Right renal pelvis (tissue), 4 donors: ENCODE measurements around the gene COQ4. TPM values are rescaled to one million over a fixed set of nuclear protein-coding genes. Genes with fewer than 3 reads are reported as not detected.

Source experiments
- DNase-seq, 4 donors: peaks; one replicate each; pipeline ENCODE4 v3.0.0-alpha.2; 2013; ENCODE audit warnings: low read depth in 4 of 4, low spot score in 3 of 4, missing footprints in 1 of 4
- polyA plus RNA-seq, 4 donors: library from polyadenylated mRNA; unstranded; fragments of 120-200 nt; gene quantifications; one replicate each; pipeline ENCODE4 v1.2.1, GENCODE V29; 2013; ENCODE audit not compliant: insufficient read length in 4 of 4

COQ4 gene
- polyA plus RNA-seq, 4 donors: 54.8 to 70.1 (median 61.4) TPM

DNA sequence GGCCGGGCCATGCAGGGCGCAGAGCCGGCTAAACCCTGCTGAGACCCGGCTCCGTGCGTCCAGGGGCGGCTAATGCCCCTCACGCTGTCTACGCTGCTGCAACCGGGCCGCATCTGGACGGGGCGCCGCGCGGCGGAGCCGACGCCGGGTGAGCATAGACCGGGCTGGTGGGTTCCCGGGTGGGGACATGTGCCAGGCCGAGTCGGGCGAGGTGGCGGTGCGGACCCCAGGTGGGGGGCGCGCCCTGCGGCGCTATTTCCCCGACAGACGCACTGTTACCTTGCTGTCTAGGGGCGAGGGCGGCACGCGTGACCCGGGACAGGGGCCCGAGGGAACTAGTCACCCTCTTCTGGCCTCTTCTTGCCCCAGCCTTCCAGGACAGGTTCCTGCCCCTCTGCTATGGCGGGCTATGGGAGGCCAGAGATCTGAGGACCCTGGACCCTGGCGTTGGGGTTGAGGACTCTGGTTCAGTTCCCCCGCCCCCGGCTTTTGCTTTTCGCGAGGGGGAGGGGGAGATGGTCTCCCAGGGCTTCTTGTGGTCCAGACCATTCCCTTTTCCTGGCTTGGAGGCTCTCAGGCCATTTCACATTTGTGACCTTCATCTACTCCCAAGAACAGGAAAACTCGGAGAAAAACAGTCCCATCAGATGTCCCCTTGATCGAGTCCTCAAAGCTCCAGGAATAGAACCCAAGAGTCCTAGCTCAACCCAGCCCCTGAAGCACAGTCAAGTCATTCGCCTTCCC is 18.2 kb downstream of the COQ4 start:
- DNase-seq: no peak

DNA sequence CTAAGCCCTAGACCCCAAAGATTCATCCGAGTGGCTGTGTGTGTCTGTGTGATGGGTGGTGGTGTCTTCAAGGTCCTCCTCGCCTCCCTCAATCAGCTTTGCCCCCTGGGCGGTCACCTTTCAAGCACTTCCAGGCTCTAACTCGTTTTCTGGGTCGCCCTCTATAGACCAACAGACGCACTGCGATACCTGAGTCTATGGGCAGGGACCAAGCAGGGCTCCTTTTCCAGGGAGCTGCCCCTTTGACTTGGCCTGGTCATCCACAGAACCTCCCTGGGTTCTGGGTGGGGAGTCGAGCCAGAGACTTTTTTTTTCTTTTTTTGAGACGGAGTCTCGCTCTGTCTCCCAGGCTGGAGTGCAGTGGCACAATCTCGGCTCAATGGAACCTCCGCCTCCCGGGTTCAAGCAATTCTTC is 18.8 kb downstream of the COQ4 start:
- DNase-seq: peak in 1 of 4 donors; percentile 29

DNA sequence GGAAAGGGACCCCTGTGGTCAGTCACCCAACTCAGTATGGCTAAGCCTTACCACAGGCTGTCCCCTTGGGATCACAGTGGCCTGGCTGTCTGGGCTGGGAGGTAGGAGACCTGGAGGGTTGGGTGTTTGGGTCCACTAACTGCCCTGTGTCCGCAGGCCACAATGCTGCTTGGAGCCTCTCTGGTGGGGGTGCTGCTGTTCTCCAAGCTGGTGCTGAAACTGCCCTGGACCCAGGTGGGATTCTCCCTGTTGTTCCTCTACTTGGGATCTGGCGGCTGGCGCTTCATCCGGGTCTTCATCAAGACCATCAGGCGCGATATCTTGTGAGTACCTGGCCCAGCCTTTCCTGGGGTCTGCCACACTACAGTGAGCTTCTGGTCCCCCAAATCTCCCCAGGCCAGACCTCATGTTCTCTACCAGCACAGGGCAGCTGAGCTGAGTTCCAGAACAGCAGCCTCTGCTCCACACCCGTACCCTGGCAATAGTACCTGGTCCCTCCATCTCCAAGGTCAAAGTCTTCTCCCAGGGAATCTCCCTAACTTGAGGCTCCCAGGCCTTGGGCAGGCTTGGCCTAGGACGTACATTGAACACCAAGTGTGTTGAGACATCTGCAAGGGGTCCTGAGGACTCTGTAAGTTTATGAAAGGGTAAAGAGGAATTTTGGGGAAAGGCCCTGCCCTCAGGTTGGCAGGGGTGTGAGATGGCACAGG is 20.5 kb downstream of the COQ4 start:
- no peak for DNase-seq

DNA sequence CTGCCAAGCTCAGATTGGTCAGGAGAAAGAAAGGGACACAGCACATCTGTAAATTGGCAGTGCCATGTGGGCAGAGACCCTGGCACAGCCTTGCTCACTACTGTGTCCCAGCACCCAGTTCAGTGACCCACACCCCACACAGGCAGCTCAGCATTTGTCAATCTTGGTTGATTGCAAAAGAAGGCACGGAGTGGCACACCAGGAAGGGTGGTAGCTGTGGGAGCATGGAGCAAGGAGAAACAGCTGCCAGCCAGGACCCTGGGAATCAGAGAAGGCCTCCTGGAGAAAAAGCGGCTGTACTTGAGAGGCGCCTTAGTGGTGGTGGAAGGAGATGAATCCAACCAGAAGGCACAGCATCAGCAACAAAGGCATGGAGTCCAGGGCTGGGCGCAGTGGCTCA is 21.2 kb downstream of the COQ4 start:
- no peak for DNase-seq

DNA sequence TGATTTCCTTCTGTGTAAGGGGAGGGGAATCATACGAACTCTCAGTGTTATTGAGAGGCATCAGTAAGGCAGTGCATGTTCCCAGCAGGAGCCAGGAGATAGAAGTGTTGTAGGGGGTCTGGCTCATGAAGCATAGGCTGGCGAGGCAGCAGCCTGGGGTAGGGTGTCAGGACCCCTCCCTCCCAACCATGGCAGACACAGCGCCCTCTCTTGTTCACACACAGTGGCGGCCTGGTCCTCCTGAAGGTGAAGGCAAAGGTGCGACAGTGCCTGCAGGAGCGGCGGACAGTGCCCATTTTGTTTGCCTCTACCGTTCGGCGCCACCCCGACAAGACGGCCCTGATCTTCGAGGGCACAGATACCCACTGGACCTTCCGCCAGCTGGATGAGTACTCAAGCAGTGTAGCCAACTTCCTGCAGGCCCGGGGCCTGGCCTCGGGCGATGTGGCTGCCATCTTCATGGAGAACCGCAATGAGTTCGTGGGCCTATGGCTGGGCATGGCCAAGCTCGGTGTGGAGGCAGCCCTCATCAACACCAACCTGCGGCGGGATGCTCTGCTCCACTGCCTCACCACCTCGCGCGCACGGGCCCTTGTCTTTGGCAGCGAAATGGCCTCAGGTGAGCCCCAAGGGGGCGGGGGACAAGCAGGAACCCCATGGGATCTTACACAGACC is 22.4 kb downstream of the COQ4 start:
- no peak for DNase-seq

DNA sequence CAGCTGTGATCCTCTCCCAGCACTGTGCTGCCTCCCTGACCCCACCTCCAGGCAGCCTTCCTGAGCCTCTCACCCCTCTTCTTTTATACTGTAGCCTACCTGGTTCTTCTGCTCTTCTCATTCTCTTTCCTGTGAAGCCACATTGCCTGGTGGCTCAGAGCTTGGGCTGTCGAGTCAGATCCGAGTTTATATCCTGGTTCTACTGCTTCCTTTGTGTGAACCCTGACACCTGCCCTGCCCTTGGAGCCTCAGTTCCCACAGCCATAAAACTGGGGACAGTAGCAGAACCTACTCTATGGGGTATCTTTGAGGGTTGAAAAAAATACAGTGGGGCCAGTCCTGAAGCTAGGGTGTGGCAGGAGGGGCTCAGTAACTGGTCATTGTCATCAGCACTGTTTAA is 26.5 kb downstream of the COQ4 start:
- no peak for DNase-seq

DNA sequence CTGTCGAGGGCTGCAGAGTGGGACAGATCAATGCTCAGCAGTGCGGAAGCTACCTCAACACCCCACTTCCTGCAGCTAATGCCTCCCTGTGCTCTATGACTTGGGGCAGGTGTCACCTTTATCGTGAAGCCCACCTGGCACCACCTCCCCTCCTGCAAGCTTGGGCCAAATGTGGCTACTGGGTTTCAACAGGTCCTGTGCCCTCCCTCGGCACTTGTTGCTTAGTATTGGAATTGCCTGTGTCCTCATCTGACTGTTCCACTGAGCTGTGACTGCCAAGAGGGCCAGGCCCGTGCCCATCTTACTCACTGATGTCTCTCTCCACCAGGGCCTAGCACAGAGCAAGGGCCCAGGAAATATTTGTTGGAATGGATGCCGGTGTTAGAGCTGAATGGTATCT is 27.1 kb downstream of the COQ4 start:
- DNase-seq: no peak

DNA sequence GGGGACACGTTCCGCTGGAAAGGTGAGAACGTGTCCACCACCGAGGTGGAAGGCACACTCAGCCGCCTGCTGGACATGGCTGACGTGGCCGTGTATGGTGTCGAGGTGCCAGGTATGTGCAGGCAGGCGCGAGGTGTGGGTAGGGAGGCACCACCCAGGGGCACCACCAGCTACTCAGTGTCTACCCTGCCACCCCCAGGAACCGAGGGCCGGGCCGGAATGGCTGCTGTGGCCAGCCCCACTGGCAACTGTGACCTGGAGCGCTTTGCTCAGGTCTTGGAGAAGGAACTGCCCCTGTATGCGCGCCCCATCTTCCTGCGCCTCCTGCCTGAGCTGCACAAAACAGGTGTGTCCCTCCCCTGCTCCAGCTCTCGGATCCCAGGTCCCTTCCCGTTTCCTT is 32.8 kb downstream of the COQ4 start:
- no peak for DNase-seq

DNA sequence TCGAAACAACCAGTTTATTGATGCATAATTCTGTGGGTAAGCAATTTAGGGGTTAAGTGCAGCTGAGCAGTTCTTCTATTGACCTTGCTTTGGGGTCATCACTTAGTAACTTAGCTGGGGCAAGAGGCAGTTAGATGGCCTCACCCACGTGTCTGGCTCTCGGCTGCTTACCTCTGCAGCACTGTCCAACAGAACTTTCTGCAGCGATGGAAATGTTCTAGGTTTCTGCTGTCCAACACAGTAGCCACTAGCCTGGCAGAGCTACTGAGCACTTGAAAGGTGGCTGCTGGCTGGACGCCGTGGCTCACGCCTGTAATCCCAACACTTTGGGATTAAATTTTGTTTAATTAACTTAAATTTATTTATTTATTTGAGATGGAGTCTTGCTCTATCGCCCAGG is 35.5 kb downstream of the COQ4 start:
- DNase-seq: no peak

DNA sequence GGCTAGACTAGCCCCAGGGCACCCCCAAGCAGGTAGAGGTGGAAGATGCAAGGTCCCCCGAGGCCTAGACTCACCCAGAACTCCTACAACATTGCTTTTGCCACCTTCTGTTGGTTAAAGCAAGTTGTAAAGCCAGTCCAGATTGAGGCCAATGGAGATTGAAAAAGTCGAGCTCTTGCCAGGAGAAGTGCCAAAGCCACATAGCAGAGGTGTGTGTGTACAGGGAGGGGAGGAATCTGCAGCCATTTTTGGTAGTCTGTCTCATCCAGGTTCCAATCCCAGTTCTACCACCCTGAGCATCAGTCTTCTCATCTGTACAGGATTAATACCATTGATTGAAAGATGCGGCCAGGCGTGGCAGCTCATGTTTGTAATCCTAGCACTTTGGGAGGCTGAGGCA is 36.2 kb downstream of the COQ4 start:
- DNase-seq: no peak

DNA sequence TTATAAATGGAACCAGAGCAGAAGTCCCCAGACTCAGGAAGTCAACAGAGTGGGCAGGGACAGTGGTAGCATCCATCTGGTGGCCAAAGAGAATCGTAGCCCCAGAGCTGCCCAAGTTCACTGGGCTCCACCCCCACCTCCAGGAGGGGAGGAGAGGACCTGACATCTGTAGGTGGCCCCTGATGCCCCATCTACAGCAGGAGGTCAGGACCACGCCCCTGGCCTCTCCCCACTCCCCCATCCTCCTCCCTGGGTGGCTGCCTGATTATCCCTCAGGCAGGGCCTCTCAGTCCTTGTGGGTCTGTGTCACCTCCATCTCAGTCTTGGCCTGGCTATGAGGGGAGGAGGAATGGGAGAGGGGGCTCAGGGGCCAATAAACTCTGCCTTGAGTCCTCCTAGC is 38.2 kb downstream of the COQ4 start:
- no peak for DNase-seq

DNA sequence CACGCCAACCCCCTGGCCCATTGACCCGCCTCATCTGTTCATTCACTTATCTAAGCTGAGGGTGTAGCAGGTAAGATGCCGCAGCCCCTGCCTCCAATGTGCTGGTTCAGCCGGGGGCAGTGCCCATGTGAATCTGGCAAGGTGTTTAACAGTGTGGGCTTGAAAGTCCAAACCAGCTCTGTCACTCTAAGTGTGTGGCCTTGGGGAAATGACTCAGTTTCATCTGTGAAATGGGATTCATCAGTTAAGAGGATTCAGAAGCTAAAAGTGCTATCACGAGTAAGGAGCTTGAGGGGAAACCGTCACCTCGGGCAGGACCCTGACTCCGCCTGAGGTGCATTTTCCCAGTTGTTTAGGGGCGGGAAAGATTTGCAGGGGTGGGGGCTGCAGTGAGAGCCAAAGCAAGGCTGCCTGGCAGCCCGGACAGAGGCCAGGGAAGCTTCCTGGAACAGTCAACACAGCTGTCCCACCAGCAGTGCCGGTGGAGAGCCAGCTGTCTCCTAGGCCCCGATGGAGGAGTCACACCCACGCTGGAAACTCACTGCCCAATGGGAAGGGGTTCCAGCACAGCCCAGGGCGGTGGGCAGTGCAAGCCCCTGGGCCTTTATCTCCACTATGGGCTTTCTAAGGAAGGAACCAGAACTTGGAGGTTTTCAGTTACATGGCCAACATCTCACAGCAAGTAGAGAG is 38.8 kb downstream of the COQ4 start:
- no peak for DNase-seq

DNA sequence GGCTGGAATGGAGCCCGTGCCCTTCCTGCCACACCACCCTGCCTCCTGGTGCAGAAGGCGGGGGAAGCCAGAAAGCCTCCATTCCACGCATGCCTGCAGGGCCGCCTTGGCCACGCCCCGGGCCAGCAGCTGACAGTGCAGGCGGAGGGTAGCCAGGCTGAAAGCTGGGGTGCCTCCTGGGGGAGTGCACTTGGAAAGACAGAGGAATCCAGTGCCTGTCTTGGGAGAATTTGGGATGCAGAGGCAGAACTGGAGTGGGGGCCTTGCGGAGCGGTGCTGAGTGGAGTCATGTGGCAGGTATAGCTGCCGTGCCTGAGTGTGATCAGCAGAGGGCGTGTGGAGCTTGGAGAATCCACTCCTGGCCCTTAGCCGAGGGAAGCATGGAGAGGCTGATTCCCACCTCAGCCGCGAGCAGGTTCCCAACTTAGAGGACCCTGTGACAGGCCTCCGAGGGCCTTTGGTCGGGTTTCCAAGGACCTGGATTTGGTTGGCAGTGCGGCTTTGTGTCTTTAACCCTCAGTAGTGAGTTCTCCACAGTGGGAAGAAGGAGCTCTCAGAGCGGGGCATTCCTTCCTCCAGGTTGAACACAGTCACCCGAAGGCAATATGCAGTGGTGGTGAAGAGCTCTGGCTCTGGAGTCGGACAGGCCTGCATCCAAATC is 39.5 kb downstream of the COQ4 start:
- DNase-seq: peak in 3 of 4 donors; percentile 67 to 73 (median 72)

DNA sequence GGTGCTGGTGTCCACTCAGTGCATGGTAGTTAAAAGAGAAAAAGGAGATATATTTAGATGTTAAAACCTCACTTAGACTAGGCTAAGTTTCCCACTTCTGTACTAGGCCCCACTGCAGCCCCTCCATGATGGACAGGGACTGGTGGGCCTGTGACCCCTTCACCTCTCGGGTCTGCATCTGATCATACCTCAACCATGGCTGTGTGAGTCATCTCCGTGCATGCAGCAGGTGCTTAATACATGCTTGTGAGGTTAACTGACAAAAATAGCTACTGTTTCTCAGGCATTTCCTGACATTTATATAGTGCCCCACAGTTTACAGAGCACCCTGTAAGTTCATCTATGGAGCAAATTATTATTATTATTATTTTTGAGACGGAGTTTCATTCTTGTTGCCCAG is 40.1 kb downstream of the COQ4 start:
- DNase-seq: no peak

DNA sequence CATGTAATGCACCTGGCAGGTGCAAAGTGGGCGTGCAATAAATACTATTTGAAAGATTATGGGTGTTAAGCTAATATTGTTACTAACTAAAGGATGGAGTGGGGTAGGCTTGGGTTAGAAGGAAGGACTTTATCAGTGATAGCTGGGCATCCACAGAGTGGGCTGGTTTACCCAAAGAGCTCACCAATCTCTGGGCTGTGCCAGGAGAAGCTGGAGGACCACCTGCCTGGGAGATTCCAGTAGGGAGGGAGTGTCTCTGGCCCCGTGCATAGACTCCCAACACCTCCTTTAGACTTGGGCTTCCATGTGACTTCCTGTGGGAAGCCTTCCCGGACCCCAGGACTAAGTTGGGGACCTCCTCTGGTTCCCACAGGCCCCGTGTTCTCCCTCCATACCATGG is 42.9 kb downstream of the COQ4 start:
- DNase-seq: no peak

DNA sequence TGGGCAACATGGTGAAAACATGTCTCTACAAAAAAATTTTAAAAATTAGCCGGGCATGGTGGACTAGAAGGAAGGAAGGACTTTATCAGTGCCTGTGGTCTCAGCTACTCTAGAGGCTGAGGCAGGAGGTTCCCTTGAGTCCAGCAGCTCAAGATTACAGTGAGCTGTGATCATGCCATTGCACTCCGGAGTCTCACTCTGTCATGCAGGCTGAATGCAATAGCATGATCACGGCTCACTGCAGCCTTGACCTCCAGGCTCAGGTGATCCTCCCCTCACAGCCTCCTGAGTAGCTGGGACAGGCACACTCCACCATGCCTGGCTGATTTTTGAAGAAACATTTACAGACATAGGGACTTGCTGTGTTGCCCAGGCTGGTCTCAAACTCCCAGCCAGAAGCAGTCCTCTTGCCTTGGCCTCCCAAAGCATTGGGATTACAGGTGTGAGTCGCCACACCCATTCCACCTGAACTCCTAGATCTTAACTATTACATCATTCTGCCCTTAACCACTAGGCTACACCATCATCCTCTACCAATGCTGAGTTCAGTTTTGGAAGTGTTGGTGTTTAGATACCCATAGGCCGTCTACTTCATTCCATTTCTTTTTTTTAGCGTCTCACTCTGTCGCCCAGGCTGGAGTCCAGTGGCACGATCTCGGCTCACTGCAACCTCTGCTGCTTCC is 46.5 kb downstream of the COQ4 start:
- no peak for DNase-seq

DNA sequence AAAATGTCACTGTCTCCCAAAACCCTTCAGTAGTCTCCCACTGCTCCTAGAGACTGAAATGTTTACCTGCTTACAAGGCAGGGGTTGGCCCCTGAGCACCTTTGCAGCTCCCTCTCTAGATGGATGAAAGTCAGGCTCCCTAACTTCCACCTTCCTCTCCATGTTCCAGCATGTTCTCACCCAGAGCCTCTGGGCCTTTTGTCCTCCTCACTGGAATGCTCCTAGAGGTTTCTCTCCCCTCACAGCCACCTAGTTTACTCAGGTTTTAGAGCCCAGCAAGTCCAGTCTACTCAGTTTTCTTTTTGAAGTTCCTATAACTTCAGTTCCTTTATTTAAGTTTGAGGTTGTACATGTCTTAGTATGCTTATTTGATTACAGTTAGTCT is 47.7 kb downstream of the COQ4 start:
- DNase-seq: no peak

DNA sequence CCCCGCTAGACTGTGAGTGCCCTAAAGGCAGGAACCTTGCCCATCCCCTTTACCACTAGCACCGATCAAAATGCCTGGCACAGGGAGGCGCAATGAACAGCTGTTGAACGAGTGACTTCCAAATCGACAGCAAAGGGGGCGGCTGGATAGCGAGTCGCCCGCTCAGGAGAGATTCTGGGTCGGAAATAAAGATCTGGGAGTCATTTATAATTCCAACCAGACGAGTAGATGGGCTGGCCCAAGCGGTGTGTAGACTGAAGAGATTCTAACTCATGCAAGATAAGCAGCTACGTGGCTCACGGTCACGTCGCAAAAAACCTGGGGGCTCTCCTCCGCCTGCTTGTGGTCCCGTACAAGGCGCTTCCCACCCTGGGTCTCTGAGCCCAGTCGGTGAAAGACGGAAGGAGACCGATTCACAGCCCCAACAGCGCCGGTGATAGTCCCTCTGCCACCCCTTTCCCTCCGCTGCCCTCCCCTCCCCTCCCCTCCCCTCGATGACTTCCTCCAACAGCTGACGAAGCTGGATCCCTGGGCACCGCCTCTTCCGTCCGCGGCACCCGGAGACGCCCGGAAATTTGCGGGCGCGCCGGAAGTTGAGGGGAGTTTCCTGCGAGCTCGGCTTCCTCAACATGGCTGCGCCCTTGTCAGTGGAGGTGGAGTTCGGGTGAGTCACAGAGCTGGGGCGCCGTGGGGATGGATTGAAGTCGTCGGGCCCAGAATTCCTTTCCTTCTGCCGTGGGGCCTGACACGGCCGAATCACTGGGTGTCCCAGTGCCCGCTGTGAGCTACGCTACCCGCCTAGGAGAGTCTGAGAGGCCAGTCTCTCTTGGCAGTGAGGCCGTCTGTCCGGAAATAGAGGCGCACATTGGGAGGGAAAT is 48.4 kb downstream of the COQ4 start, which contains the start of gene URM1:
TSS of gene URM1 (plus strand) at position 623 of the 878 bp plus-strand sequence. CDS start at position 630, 7 bp downstream.
- peak; percentile 92 to 94 (median 93) for DNase-seq

DNA sequence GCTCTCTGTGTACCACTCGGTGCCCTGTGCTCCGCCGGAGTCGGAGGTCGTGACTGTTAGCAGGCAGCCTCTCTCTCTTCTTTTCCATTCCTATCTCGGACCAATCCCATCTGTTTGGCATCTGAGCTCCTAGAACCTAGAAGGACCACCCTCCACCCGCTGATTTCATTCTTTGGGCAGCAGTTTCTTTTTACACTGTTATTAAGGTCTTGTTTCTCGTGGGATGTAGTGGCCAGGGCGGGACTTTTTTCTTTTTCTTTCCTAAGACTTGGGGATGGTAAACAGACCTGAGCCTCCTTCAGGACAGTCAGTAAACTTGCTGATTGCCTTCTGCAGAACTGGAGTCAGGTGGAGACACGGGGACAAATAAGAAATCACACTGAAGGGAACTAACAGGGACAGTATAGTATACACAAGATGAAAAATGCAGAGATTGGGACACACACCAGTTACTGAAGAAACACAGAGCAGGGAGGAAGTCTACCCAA is 49.0 kb downstream of the COQ4 start:
- no peak for DNase-seq
